MM.1S (cell line): ENCODE results near the gene ZFPM1.

Experiments
- CTCF ChIP-seq: fragments of 300-600 bp; sonication (generic); IDR thresholded peaks from 2 replicates; pipeline ENCODE4 v1.5.1; 2016; ENCODE audit warnings: antibody characterized with exemption, low read length, mixed read lengths
- EZH2 ChIP-seq: fragments of 300-600 bp; sonication (generic); optimal IDR thresholded peaks from 2 replicates; pipeline ENCODE3; 2017; ENCODE audit warnings: low read depth, mild to moderate bottlenecking, antibody characterized with exemption, low read length, mixed read lengths
- EZH2phosphoT487 ChIP-seq: fragments of 300-600 bp; sonication (generic); IDR thresholded peaks from 2 replicates; pipeline ENCODE4 v1.6.1; 2018; ENCODE audit warnings: antibody characterized with exemption, low read length

- TF ChIP-seq CTCF (no peak), EZH2phosphoT487 (no peak), EZH2 (no peak)
These were observed 103.4 kb downstream of the ZFPM1 start for GRCh38 chr16:88556294-88556988.
